Suprapubic skin (tissue), 4 donors: Measurements from ENCODE around the gene AOC1.

Experiments used
- EP300 ChIP-seq: sonication (generic); formaldehyde crosslinking; IDR thresholded peaks from one replicate; pipeline ENCODE4 v1.6.1; 2017; ENCODE audit warnings: antibody characterized with exemption
- POLR2A ChIP-seq, 2 donors: fragments of 450-650 bp; IDR thresholded peaks; one replicate each; pipeline ENCODE4 v1.6.1; 2017; ENCODE audit warnings: antibody characterized with exemption in 2 of 2, mild to moderate bottlenecking in 2 of 2, moderate library complexity in 2 of 2
- POLR2AphosphoS5 ChIP-seq, 3 donors: sonication (generic); formaldehyde crosslinking; IDR thresholded peaks; one replicate each; pipeline ENCODE4 v1.6.1; 2017; ENCODE audit warnings: antibody characterized with exemption in 3 of 3
- TF ChIP-seq, protein P1 (sequence below), 2 donors: fragments of 200-600 bp in 1 of 2; fragments of 450-650 bp in 1 of 2; sonication (generic) in 1 of 2; IDR thresholded peaks; one replicate each; pipeline ENCODE4 v1.5.1; 2016 to 2019; ENCODE audit warnings: antibody characterized with exemption in 2 of 2, mild to moderate bottlenecking in 1 of 2, moderate library complexity in 1 of 2

- TF ChIP-seq, protein P1, sequence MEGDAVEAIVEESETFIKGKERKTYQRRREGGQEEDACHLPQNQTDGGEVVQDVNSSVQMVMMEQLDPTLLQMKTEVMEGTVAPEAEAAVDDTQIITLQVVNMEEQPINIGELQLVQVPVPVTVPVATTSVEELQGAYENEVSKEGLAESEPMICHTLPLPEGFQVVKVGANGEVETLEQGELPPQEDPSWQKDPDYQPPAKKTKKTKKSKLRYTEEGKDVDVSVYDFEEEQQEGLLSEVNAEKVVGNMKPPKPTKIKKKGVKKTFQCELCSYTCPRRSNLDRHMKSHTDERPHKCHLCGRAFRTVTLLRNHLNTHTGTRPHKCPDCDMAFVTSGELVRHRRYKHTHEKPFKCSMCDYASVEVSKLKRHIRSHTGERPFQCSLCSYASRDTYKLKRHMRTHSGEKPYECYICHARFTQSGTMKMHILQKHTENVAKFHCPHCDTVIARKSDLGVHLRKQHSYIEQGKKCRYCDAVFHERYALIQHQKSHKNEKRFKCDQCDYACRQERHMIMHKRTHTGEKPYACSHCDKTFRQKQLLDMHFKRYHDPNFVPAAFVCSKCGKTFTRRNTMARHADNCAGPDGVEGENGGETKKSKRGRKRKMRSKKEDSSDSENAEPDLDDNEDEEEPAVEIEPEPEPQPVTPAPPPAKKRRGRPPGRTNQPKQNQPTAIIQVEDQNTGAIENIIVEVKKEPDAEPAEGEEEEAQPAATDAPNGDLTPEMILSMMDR (IDR thresholded peaks at IDR 0.05), result no peak
- TF ChIP-seq POLR2AphosphoS5 (IDR thresholded peaks at IDR 0.05) (no peak), EP300 (no peak), POLR2A (IDR thresholded peaks at IDR 0.05) (no peak)
These were observed 55.9 kb downstream of the AOC1 start for GRCh38 chr7:150908173-150908572.
